K562 (cell line): ENCODE results near the gene CYFIP2. TPM values are rescaled to one million over a fixed set of nuclear protein-coding genes. Genes with fewer than 3 reads are reported as not detected.

Experiments used
- ATAC-seq: fragments of 200-7000 bp; cut with Tn5 transposase; 3 replicates; pipeline ENCODE4 v1.9.1; 2020; ENCODE audit warnings: moderate library complexity
- BruUV-seq: library from RNA; stranded (reverse); fragments of 400-500 nt; replicated peaks from 2 replicates; lab custom pipeline; 2021; lab: Mats Ljungman, UMichigan
- CTCF ChIA-PET: fragments of 300-600 bp; formaldehyde crosslinking; extraction: SDS; loops from one replicate; lab custom pipeline; 2021; ENCODE audit warnings: low intra/inter-chr PET ratio; lab: Yijun Ruan, JAX
- POLR2A ChIA-PET: fragments of 300-600, 350-650 bp; sonication (Branson Sonifier 250); formaldehyde crosslinking; extraction: SDS; loops from one replicate; lab custom pipeline; 2021; ENCODE audit warnings: antibody characterized with exemption, inconsistent platforms; lab: Yijun Ruan, JAX
- DNase-seq, 4 experiments: peaks; one replicate each; pipeline versions ENCODE4 v3.0.0 to v3.0.0-alpha.2; 2011 to 2018; ENCODE audit warnings: low spot score in 3 of 4, mixed read lengths in 3 of 4; ENCODE audit errors: extremely low read depth in 1 of 4
- FAIRE-seq: peaks from 2 replicates; lab custom pipeline; 2011; peaks lifted over from hg19 to GRCh38; lab: Jason Lieb, UNC
- H2AFZ ChIP-seq: 2 replicates; pipeline ENCODE4 v1.6.0; 2011; ENCODE audit warnings: low read depth, low read length, control low read depth, inconsistent platforms
- H3K27ac ChIP-seq: fragments of 200-600 bp; 3 replicates; pipeline ENCODE4 v1.8.0; 2011; ENCODE audit warnings: low read depth, mild to moderate bottlenecking, control low read depth, inconsistent platforms, low read length, moderate library complexity, mixed read lengths; ENCODE audit errors: extremely low read depth
- H3K27me3 ChIP-seq, 2 experiments: fragments of 300-600 bp in 1 of 2; 2 replicates in 1 of 2; 3 replicates in 1 of 2; pipeline versions ENCODE4 v1.6.0 to v1.8.0; 2011; ENCODE audit warnings: inconsistent platforms in 2 of 2, low read length in 2 of 2, mild to moderate bottlenecking in 1 of 2, mixed read lengths in 1 of 2, moderate library complexity in 1 of 2; ENCODE audit not compliant: control insufficient read depth in 2 of 2, insufficient read depth in 2 of 2
- H3K36me3 ChIP-seq: fragments of 300-600 bp; 3 replicates; pipeline ENCODE4 v1.8.0; 2011; ENCODE audit warnings: mild to moderate bottlenecking, low read length, inconsistent platforms; ENCODE audit not compliant: control insufficient read depth, insufficient read depth
- H3K4me1 ChIP-seq, 2 experiments: fragments of 200-600 bp in 1 of 2; replicated peaks in 1 of 2; 2 replicates in 1 of 2; 3 replicates in 1 of 2; pipeline versions ENCODE4 v1.5.1 to v1.8.0; 2011; ENCODE audit warnings: inconsistent platforms in 2 of 2, low read length in 2 of 2, mild to moderate bottlenecking in 1 of 2, mixed read lengths in 1 of 2, moderate library complexity in 1 of 2; ENCODE audit not compliant: control insufficient read depth in 2 of 2, insufficient read depth in 2 of 2
- H3K4me2 ChIP-seq: 2 replicates; pipeline ENCODE4 v1.6.1; 2011; ENCODE audit warnings: low read length, control low read depth, inconsistent platforms, mixed read lengths; ENCODE audit not compliant: insufficient read depth
- H3K4me3 ChIP-seq: fragments of 200-600 bp; sonication (generic), shearing (Covaris generic); 2 replicates; pipeline ENCODE4 v1.5.1; 2016; ENCODE audit warnings: control low read depth, inconsistent platforms
- H3K79me2 ChIP-seq: fragments of 200-600 bp; 3 replicates; pipeline ENCODE4 v1.8.0; 2011; ENCODE audit warnings: low read length, inconsistent platforms; ENCODE audit not compliant: control insufficient read depth, insufficient read depth
- H3K9ac ChIP-seq, 2 experiments: 2 replicates each; pipeline versions ENCODE4 v1.6.0 to v1.6.1; 2011; ENCODE audit warnings: low read depth in 2 of 2, low read length in 2 of 2, control low read depth in 1 of 2, inconsistent platforms in 1 of 2, mild to moderate bottlenecking in 1 of 2, mixed read lengths in 1 of 2; ENCODE audit not compliant: insufficient read depth in 1 of 2
- H3K9me1 ChIP-seq: one replicate; pipeline ENCODE4 v1.6.0; 2011; ENCODE audit warnings: inconsistent platforms, mild to moderate bottlenecking, low read length, moderate library complexity; ENCODE audit not compliant: control insufficient read depth, insufficient read depth
- H3K9me3 ChIP-seq: replicated peaks from 2 replicates; pipeline ENCODE4 v1.5.1; 2011; ENCODE audit warnings: low read depth, low read length, inconsistent platforms; ENCODE audit not compliant: control insufficient read depth, insufficient read depth
- H4K20me1 ChIP-seq: replicated peaks from 2 replicates; pipeline ENCODE4 v1.6.1; 2011; ENCODE audit warnings: low read length, inconsistent platforms, mixed read lengths; ENCODE audit not compliant: control insufficient read depth, insufficient read depth
- ATF3 ChIP-seq, 2 experiments: fragments of 450-650 bp in 1 of 2; sonication (generic) in 1 of 2; formaldehyde crosslinking in 1 of 2; IDR thresholded peaks in 1 of 2; conservative IDR thresholded peaks in 1 of 2; 2 replicates each; pipeline versions ENCODE4 v1.6.1 to v1.8.1; 2016 to 2023; ENCODE audit warnings: mild to moderate bottlenecking in 2 of 2, moderate library complexity in 2 of 2, inconsistent platforms in 1 of 2, missing genetic modification reagents in 1 of 2
- CCNT2 ChIP-seq: IDR thresholded peaks from 2 replicates; pipeline ENCODE4 v1.6.1; 2011; ENCODE audit warnings: borderline replicate concordance, low read depth, mild to moderate bottlenecking, moderate library complexity, mixed read lengths, low read length; ENCODE audit not compliant: insufficient read length; ENCODE audit errors: extremely low read depth
- DEAF1 ChIP-seq: fragments of 450-650 bp; formaldehyde crosslinking; IDR thresholded peaks from 2 replicates; pipeline ENCODE4 v1.4.0; 2020; ENCODE audit warnings: mild to moderate bottlenecking, moderate library complexity
- ELK1 ChIP-seq: sonication (generic); formaldehyde crosslinking; IDR thresholded peaks from 2 replicates; pipeline ENCODE4 v1.8.1; 2022; ENCODE audit warnings: missing genetic modification reagents
- ESRRB ChIP-seq: fragments of 250-450 bp; sonication (Bioruptor Pico); IDR thresholded peaks from 2 replicates; pipeline ENCODE4 v1.5.0; 2020; ENCODE audit warnings: mild to moderate bottlenecking, moderate library complexity, borderline replicate concordance
- ETV5 ChIP-seq: sonication (generic); formaldehyde crosslinking; IDR thresholded peaks from 2 replicates; pipeline ENCODE4 v1.4.0; 2020; ENCODE audit warnings: low read depth, mild to moderate bottlenecking, missing genetic modification reagents
- FOXA1 ChIP-seq: fragments of 450-650 bp; IDR thresholded peaks from 2 replicates; pipeline ENCODE4 v1.6.1; 2016; ENCODE audit warnings: mild to moderate bottlenecking, borderline replicate concordance
- SNAPC5 ChIP-seq: fragments of 250-450 bp; sonication (Bioruptor Pico); IDR thresholded peaks from 2 replicates; pipeline ENCODE4 v1.8.0; 2021; ENCODE audit warnings: moderate library complexity, mild to moderate bottlenecking, inconsistent platforms
- SP2 ChIP-seq: IDR thresholded peaks from 2 replicates; pipeline ENCODE4 v1.6.1; 2011; ENCODE audit warnings: mild to moderate bottlenecking, low read depth, low read length, moderate library complexity; ENCODE audit not compliant: poor library complexity, severe bottlenecking; ENCODE audit errors: extremely low read depth
- TAF1 ChIP-seq: IDR thresholded peaks from 2 replicates; pipeline ENCODE4 v1.6.1; 2011; ENCODE audit warnings: mild to moderate bottlenecking, low read length, moderate library complexity; ENCODE audit not compliant: insufficient read depth, control insufficient read depth, severe bottlenecking; ENCODE audit errors: extremely low read depth
- ZFP1 ChIP-seq: fragments of 450-650 bp; formaldehyde crosslinking; IDR thresholded peaks from 2 replicates; pipeline ENCODE4 v1.4.0; 2020; ENCODE audit warnings: mild to moderate bottlenecking, mixed read lengths
- ZNF165 ChIP-seq: fragments of 250-450 bp; sonication (Bioruptor Pico); IDR thresholded peaks from 2 replicates; pipeline ENCODE4 v1.4.0; 2020; ENCODE audit warnings: borderline replicate concordance
- ZNF212 ChIP-seq: fragments of 450-650 bp; formaldehyde crosslinking; IDR thresholded peaks from 2 replicates; pipeline ENCODE4 v1.4.0; 2020; ENCODE audit warnings: mild to moderate bottlenecking
- ZNF274 ChIP-seq: IDR thresholded peaks from 2 replicates; pipeline ENCODE4 v1.6.1; 2011; ENCODE audit warnings: low read depth, mild to moderate bottlenecking, low read length, moderate library complexity, borderline replicate concordance
- ZNF77 ChIP-seq: fragments of 250-450 bp; sonication (Bioruptor Pico); IDR thresholded peaks from 2 replicates; pipeline ENCODE4 v1.5.0; 2020
- WGBS: fragments of 100-300 bp; shearing (Covaris generic); methylation state at CpG from one replicate; pipeline ENCODE4 v1.1.6; 2016; ENCODE audit warnings: low coverage, mixed read lengths; ENCODE audit not compliant: insufficient coverage; ENCODE audit errors: missing lambda C conversion rate; 5-methylcytosine and 5-hydroxymethylcytosine counted together
- in situ Hi-C: fragments of 300-500 bp; cut with MboI; formaldehyde crosslinking; loops from 4 replicates; pipeline ENCODE4 v1.15.0; 2018; ENCODE audit warnings: inconsistent platforms, mixed read lengths
- intact Hi-C: fragments of 100-400 bp; cut with micrococcal nuclease; formaldehyde crosslinking; loops from 2 replicates; pipeline ENCODE4 v1.14.2; 2022
- polyA plus RNA-seq, 8 experiments: library from polyadenylated mRNA; depleted of rRNA in 4 of 8; stranded (reverse) in 5 of 8; unstranded in 3 of 8; fragments of >200 nt; fragmentation: Nextera tagmentation in 2 of 8; fragmentation: Illumina TruSeq in 1 of 8; extraction: Ambion mirVana in 2 of 8; extraction: Trizol in 1 of 8; gene quantifications; 2 replicates each; pipeline versions ENCODE4 v1.2.1 to v1.2.3, GENCODE V29; 2011 to 2014; ENCODE audit warnings: inconsistent platforms in 1 of 8, missing spikeins in 1 of 8
- total RNA-seq, 7 experiments: library from RNA; depleted of rRNA in 6 of 7; stranded (reverse); fragments of >200 nt in 6 of 7; fragmentation: Illumina TruSeq in 2 of 7; extraction: Trizol in 2 of 7; gene quantifications; 2 replicates each; pipeline versions ENCODE4 v1.2.1 to v1.2.3, GENCODE V29; 2011 to 2021; ENCODE audit warnings: low replicate concordance in 1 of 7
- TF ChIP-seq, protein P1 (sequence below): sonication (generic); formaldehyde crosslinking; IDR thresholded peaks from 2 replicates; pipeline ENCODE4 v1.9.0; 2022; ENCODE audit warnings: mild to moderate bottlenecking, missing genetic modification reagents
- TF ChIP-seq, protein P2 (sequence below): fragments of 450-650 bp; conservative IDR thresholded peaks from 2 replicates; pipeline ENCODE4 v1.6.1; 2016; ENCODE audit warnings: missing genetic modification characterization, low read depth, mild to moderate bottlenecking, missing compliant biosample characterization, moderate library complexity

Gene CYFIP2
- total and polyA plus RNA-seq, 9 of the 15 experiments (the other 6 are each of a cell fraction or from before 2014, with no cell fraction given) = 0.76 to 2.9 (median 1.4) TPM; not detected in 1

- DNase-seq (no peak), ATAC-seq (no peak), FAIRE-seq (no peak)
- WGBS = 7% methylated on average over 6 of the region's 6 CpGs
- Histone ChIP-seq H3K4me3 (no peak overlapping the region), H3K4me1 (no peaks in the 10 kb centered on the region), H4K20me1 (no peaks in the 10 kb centered on the region), H3K9me1 (no peaks in the 10 kb centered on the region), H3K79me2 (no peaks in the 10 kb centered on the region), H3K9me3 (no peaks in the 10 kb centered on the region), H3K4me2 (no peak overlapping the region), H3K27me3 (no peaks in the 10 kb centered on the region), H3K36me3 (no peaks in the 10 kb centered on the region), H2AFZ (no peak overlapping the region), H3K27ac (no peak overlapping the region), H3K9ac (no peak overlapping the region)
- BruUV-seq = no TSS peak
- CTCF ChIA-PET = no interaction called here
- POLR2A ChIA-PET = interaction anchor here (0.7 kb wide), 1 partner anchor 89 kb away, joined by 3 read pairs; no protein-coding TSS in a partner anchor
- intact Hi-C loops = no loop called here
- in situ Hi-C loops = no loop called here
- TF ChIP-seq ZNF77 (CRISPR knock-in tag) = no peak
- no peak for TF ChIP-seq ATF3 (IDR thresholded peaks at IDR 0.05)
- TF ChIP-seq ATF3 (CRISPR knock-in tag; conservative IDR thresholded peaks at IDR 0.05) = no peak
- TF ChIP-seq DEAF1 (CRISPR knock-in tag) = no peak
- no peak for TF ChIP-seq FOXA1
- TF ChIP-seq, protein P1, sequence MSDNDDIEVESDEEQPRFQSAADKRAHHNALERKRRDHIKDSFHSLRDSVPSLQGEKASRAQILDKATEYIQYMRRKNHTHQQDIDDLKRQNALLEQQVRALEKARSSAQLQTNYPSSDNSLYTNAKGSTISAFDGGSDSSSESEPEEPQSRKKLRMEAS (CRISPR knock-in tag) = no peak
- TF ChIP-seq ZNF165 = no peak
- no peak for TF ChIP-seq ELK1 (CRISPR knock-in tag)
- no peak for TF ChIP-seq ZFP1
- TF ChIP-seq, protein P2, sequence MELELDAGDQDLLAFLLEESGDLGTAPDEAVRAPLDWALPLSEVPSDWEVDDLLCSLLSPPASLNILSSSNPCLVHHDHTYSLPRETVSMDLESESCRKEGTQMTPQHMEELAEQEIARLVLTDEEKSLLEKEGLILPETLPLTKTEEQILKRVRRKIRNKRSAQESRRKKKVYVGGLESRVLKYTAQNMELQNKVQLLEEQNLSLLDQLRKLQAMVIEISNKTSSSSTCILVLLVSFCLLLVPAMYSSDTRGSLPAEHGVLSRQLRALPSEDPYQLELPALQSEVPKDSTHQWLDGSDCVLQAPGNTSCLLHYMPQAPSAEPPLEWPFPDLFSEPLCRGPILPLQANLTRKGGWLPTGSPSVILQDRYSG = no peak
- no peak for TF ChIP-seq SNAPC5 (CRISPR knock-in tag)
- no peak for TF ChIP-seq ESRRB (CRISPR knock-in tag)
- no peak for TF ChIP-seq SP2
- no peak for TF ChIP-seq ZNF212
- TF ChIP-seq TAF1 = no peak
- no peak for TF ChIP-seq ZNF274
- no peak for TF ChIP-seq CCNT2
- no peak for TF ChIP-seq ETV5 (CRISPR knock-in tag)
Observed at GRCh38 chr5:157370967-157371366, 105.0 kb downstream of the CYFIP2 start.
